ENCODE data around the gene ARFGEF3.

GRCh38 chr6:138245751-138246150 lies 84.0 kb downstream of the ARFGEF3 start:
- TF ChIP-seq, protein P1, sequence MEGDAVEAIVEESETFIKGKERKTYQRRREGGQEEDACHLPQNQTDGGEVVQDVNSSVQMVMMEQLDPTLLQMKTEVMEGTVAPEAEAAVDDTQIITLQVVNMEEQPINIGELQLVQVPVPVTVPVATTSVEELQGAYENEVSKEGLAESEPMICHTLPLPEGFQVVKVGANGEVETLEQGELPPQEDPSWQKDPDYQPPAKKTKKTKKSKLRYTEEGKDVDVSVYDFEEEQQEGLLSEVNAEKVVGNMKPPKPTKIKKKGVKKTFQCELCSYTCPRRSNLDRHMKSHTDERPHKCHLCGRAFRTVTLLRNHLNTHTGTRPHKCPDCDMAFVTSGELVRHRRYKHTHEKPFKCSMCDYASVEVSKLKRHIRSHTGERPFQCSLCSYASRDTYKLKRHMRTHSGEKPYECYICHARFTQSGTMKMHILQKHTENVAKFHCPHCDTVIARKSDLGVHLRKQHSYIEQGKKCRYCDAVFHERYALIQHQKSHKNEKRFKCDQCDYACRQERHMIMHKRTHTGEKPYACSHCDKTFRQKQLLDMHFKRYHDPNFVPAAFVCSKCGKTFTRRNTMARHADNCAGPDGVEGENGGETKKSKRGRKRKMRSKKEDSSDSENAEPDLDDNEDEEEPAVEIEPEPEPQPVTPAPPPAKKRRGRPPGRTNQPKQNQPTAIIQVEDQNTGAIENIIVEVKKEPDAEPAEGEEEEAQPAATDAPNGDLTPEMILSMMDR (IDR thresholded peaks at IDR 0.05) = no peak
- no peak for TF ChIP-seq POLR2A (IDR thresholded peaks at IDR 0.05)
